Measurements from ENCODE around the gene ESRRG.

ESRRG gene

DNA sequence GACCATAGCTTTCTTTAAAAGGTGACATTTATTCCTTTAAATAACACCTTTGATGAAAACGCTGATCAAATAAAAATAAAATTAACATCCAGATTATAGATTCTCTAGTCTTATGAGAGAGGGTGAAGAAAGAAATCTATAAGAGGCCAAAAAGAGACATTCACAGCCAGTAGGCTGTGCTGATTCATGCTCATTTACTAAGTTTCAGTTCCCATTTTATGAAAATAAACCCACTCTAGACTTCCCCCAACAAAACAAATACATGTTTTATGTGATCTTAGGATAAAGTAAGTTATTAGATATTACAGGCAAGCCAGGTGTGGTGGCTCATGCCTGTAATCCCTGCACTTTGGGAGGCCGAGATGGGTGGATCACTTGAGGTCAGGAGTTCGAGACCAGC lies 21.1 kb downstream of the ESRRG start:
- no peak for DNase-seq

DNA sequence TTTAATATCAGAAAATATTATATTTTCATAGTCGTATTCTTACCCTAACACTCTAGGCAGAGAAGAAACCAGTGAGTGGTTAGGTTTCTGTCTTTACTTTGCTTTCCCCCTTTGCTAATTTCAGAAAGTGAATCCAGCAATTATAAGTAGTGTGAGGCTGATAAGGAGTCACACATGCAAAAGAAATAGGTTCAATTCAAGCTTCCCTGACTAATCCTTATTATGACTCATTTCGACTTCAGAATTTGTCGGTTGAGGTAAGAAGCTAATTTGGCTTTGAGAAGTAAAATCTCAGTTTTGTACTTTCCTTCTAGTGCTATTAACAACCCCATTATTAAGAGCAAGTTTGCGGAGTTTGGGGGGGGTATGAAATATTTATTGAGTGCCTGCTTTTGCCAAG lies 22.4 kb downstream of the ESRRG start:
- no peak for DNase-seq

DNA sequence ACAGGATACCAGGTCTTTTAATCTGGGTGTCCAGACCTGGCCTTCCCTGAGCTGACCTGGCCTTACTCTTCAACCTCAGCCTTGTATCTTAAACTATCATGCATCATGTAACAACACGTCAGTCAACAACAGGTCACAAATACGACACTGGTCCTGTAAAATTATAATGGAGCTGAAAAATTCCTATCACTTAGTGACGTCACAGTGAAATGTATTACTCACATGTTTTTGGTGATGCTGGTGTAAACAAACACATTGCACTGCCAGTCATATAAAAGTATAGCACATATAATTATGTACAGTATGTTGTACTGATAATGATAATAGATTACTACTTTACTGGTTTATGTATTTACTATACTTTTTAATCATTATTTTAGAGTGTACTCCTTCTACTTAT lies 31.5 kb downstream of the ESRRG start:
- DNase-seq: no peak

DNA sequence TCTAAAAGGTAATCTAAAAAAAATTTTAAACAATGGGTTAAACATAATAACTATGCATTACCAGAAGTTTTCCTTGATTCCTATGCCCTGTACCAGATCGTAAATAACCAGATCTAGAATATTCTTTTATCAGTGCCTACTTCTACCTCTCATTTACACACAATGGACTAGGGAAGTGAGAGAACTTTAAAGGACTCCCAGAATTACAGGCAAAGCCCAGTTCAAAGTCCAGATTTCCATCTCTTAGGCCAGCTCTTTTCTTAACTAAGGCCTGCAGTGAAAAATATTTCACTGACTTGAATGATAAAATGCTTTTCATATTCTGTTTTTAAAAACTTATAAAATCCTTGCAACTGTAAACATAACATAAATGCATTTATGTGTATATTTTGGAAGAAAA lies 32.6 kb downstream of the ESRRG start:
- DNase-seq: no peak

DNA sequence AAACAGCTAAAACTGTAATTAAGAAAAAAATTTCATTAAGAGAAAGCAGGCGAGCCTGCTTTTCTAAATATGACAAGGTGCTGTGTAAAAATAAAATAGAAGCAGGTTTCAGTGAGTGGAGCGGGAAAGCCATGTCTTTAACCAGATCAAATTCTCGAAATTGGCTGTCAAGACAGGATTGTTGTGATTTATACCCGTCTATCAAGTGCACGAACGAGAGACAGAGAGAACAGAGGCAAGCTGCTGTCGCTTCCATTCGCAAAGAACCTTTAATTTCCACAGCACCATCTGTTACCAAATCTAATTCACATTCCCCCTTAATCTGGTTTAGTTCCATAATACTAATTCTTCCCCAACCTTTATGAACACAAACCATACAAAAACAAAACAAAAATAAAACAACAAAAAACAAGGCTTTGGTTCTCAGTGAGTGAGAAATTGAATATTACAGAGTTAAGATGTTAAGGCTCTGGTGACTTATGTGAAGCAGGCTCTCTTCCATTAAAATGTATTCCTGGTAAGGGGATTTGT lies 35.0 kb downstream of the ESRRG start:
- peak; percentile 20 for DNase-seq

DNA sequence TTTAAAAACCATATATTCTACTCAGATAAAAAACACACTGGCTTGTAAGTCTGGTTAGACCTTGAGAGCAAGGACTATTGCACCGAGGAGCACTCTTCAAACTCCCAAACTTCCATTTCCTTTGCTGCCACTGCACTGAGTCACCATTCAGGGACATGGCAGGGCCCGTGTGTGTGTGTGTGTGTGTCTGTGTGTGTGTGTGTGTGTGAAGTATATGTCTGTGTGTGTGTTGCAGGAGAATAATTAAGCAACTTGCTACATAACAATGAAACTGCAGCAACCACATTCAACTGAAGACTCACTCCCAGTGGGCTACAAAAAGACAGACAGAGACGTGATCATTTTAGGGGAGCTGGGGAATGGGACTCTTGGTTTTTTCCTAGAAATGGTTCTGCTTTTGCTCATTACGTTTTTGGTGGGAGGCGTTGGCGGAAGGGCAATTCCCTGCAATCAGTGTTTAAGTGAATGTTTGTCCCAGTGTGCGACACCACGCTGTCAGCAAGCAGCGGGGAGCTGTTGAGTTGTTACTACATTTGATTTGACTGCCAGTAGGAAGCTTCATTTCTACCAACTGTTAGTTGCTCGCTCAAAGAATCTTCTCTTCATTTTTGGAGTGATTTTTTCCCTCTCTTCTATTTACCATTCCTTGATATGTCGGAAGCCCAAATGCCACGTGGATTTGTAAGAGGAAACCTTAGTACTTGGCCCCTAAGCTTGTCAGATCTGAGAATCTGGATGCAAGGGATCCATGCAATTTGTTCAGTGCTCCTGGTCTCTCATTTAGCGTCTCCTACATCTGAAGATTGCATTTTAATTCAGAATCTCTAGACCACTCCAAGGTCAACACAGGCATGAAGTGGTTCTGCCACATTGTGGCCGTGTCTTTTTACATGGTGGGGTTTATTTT lies 36.1 kb downstream of the ESRRG start:
- peak; percentile 32 for DNase-seq

DNA sequence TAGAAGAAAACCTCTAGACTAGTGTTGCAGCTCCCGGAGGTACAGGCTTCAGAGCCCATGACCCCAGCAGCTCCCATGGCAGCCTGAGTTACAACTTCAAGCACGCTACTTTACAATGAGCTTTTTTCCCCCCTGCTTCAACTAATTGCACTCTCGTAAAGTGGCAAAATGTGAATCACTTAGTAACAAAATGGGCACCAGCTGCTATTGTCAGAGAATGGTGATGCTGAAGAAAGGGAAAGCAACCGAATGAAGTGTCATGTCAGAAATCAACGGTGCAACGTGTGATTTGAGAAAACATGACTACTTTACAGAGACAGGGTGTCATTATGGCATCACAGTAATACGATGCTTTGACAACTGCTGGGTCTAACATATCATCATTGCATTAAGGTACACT lies 40.5 kb downstream of the ESRRG start:
- peak; percentile 97 for DNase-seq

DNA sequence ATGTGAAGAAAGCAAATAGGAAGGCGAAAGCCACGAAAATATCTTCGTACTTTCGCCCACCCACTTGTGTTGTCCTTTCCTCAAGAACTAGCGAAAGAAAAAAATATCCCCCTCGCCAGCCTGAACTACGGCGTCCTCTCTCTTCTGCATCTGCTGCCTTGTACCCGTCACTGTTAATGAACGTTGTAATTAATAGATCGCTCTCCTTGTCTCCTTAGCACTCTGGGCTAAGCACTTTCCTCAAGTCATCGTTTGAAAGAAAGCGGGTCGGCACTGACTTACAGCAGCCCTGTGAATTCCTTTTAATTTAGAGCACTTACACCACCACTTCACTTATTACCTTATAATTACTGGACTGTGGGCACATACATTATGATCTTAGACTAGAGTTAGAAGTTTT lies 44.1 kb downstream of the ESRRG start:
- no peak for DNase-seq

DNA sequence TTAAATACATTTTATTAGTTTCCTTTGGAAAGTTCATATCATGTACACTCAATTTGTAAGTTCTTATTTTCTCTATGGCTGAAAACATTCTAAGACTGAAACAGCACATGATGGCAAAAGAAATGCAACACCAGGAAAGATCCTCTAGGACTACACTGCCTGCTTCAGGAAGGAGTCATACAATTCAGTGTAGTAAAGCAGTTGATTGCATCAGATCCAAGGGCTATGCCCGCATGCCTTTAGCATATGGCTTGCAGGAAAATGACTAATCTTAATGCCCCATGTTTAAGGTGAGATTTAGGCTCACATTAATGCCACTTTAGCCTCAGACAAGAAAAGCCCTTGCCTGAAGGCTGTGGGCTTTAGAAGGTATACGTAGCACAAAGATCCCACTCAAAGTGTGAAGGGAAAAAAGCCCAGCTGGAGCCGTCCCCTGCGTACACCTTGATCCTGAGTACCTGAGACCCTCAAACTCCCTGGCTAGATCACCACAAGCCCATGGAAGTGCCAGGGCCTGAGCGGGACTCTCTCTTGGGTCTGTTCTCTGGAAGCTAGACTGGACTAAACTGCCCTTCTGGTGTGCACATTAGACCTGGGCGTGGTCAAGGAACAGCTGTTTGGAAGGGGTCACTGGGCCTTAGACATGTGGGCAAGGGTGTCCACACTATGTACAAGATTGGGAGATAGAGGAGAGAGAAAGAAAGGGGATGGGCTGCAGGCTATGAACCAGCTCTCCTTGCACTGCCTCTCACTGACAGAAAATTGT lies 52.9 kb downstream of the ESRRG start:
- no peak for DNase-seq

DNA sequence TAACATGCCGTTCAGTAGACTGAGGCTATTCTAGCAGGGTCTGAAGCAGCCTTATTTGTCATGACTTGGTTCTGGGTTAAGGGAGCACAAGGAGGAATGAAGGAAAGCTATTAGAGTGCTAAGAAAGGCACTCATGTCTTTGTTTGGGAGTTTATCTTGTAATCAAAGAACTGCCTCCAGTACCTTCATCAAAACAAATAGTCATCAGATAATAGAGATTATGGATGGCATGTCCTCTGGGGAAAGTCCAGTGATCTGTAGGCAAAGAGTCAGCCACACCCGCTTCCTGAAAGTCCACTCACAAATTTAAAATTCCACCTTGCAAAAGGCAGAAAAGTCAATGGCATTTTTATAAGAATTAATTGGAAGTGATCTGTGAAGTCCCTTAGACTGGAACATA lies 56.8 kb downstream of the ESRRG start:
- no peak for DNase-seq

DNA sequence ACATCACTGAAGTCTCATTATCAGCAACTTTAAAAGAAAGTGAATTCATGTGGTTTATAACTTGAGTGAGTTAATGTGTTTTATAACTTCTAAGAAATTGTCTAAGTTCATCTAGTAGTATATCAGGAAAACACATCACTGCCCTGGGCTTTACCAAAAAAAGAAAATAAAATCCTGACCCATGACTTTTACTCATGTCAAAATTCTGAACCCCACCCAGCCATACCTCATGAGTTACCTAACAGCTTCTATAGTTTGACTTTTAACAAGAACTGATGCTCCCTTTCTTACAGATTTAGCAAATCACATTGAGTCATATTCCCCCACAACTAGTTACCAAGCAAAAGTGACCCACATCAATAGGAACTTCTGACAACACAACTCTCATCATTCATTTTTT lies 57.4 kb downstream of the ESRRG start:
- DNase-seq: no peak

DNA sequence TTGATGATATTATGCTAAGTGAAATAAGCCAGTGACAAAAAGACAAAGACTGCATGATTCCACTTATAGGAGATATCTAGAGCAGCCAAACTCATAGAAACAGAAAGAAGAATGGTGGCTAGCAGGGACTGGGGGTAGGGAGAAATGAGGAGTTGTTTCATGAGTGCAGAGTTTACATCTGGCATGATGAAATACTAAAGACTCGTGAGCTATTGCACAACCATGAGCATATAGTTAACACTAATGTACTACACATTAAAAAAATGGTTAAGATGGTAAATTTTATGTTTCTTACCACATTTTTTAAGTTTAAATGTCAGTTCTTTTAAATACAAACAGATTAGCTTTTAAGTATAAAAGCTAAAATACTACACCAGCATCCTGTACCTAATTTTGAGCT lies 57.8 kb downstream of the ESRRG start:
- DNase-seq: no peak

DNA sequence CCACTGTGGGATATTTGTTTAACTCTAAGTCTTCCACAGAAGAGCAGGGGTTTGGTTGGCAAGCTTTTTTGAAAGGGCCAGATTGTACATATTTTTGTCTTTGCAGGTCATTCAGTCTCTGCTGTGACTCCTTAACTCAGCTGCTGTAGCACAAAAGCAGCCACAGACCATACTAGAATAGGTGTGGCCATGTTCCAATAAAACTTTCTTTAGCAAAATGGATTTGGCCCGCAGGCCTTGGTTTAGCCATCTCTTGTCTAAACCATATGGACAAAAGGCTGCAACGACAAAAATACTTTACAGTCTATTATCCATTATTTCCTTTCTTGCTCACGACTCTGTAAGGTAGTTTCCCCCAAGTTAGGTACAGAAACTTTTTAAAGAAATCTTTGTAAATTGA lies 60.5 kb downstream of the ESRRG start:
- no peak for DNase-seq

DNA sequence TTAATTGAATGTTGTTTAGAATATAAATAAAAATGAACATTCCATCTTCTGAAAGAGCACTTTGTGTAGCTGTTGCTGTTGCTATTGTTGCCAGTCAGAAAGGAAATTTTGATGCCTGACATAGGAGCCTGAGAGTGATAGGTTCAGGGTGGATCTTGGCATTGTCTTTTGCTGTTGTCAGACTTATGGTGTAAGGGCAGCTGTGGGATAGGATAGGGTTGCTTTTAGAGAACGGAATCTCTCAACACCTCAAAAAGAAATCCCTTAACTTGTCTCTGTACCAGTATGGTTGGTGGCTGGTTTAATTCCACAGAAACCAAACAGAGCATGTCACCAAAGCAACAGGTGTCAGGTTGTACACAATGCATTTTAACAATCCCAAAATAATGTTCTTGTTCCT lies 62.7 kb downstream of the ESRRG start:
- DNase-seq: no peak

DNA sequence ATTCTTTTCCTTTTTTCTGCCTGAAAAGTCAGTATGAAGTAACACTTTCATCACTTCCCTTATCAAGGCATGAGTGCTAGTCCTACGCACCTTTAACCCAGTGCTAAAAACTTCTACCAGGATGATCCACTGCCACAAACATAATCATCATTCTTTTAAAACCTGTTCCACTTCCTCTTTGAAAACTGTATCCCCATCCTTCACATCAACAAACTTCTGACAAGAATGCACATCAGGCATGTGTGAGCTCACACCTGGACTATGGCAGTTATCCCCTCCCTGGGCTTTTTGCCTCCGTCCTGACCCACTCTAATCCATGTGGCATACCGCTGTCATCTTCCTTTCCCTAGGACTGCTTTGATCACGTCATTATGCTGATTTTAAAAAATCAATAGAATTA lies 70.2 kb downstream of the ESRRG start:
- no peak for DNase-seq

DNA sequence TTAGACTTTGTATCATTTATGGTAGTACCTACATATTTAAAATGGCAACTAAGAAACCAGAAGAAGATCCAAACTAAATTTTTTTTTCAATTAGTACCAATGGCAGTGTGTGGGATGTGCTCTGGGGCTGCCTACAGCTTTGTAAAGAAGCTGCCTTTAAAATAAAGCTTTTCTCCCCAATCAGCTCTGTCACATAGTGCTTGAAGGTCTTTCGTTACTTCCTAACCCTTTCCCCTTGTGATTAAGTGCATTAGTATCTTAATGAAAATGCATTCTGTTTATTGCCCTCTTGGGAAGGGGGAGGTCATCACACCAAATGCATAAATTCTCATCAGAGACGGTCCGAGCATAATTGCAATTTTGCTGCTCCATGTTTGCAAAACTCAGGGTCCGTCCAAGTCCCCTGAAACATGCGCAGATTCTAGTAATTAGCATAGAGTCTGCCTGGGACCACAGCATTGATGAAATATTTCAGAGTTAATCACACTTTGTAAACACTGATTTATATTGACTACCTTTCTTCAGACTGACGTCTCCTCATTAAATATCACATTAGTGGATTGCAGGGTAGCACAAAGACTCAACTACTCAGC lies 71.3 kb downstream of the ESRRG start:
- DNase-seq: no peak

DNA sequence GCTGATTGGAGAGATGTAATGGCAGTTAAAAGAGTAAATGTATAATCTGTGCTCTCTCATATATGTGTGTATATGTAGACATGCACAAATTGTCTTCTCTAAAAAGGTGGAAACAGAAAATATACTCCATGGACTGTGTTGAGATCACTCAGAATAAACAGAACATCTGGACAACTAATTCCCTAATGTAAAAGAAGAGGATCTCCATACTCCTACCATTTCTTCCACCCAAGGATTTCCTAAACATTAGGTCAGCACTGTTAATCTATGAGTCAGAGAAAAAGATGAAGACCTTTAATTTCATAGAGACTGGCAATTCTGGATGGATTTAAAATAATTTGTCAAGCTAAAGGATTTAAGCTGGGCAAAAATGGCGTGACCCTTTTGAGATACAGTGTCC lies 80.1 kb downstream of the ESRRG start:
- DNase-seq: no peak

DNA sequence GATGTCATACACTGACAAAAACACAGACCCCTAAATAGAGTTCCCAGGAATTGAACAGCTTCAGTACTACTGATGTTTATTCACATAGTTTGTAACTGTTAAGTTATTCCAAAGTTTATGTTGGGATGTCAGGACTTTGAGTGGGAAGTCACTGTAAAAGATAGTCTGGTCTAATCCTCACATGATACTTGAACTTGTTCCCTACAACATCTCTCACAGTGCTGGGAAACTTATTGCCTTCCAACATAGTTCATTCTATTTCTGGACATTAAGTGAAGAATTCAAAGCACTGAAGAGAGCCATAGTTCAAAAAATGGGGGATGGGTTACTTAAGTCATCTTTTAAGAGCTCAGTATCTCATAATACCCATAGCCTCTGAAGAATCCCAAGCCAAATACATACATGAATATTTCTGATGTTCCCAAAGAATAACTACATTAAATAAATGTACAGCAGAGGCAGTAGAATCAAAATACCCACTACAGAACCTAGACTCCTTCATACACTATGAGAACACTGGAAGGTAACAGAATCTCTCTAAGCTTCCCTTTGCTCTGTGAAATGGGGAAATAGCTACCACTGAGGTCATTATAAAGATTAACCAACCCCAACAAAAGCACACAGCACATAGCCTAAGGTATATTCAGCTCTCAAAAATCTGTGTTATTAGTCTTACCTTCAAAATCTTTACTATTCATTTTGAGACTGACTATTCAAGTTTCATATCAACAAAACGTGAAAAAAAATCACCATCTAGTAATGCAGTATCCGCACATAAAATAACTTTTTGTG lies 81.4 kb downstream of the ESRRG start:
- no peak for DNase-seq

DNA sequence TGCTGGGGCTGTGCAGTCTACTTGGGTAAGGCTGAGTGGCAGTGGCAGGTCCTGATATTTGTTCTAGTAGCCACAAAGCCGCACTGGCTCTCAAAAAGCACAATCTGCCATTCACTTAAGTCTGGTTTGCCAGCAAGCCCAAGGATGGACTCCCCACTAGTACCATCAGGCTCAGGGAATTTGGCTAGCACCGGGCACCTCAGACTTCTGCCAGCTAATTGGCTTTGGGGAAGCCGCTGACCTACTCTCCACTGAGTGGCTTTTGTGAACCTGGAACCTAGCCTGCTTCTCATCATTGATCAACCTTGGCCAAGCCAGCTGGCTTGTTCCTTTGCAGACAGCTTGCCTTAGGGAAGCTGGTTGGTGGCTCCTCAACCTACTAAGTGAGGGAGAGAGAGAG lies 83.1 kb downstream of the ESRRG start:
- DNase-seq: no peak

DNA sequence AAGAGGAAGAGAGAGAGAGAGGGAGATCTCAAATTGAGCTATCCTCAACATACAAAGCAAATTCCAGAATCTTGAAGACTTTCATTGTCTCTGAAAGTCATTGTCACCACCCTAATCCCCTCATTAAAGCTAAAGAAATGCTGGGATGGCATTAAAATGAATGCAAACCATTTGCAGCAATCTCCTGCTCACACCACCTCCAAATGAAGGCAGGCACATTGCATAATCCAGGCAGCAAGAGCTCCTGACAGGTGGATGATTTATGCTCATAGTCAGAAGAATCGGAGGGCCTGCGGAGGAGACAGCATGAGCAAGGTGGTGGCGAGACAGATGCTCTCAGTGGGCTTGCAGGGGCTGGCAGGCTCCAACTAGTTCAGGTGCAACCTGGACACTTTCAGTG lies 90.2 kb downstream of the ESRRG start:
- DNase-seq: peak; percentile 4

DNA sequence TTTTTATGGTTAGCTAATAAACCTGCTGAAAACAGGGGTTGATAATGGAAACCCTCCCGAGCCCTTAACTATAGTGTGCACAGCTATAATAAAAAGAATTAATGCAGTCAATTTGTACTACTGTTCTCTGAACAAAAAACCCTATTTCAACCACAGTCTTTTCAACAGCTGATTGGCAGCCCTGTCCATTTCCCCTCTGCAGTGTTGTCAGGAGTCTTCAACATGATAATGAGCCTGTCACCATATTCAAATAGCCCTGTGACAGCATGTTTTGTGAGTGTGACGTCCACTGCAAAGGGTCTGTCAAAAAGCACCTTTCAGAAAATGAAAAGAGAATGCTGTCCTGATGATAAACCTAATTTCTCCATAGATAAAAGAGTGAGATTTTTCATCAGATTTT lies 92.7 kb downstream of the ESRRG start:
- DNase-seq: no peak

DNA sequence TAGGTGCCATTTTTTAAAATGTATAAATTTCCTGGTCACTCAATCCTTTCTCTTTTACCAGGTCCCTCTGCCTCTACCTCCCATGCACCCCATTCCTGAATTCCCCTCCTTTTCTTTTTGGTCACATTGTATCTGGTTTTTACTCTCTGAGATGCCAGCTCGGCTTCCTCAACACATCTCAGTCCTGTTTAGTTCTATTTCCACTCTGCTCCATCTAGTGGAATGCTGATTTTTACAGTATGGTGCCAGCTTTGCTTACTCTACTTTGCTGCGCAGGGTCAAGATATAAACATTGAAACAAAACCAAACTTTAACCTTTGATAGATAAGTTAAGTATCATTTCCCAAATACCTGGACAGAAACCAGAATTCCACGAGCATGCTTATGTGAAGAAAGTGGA lies 96.0 kb downstream of the ESRRG start:
- DNase-seq: no peak

Data from NCI-H2227 treated with DMSO at 0.1 percent for 48 hours (cell line).